GM21737 (cell line): ENCODE data around the gene ARL6IP6.

Experiments used
- ATAC-seq: cut with Tn5 transposase; IDR thresholded peaks from one replicate; pipeline ENCODE4 v1.9.1; 2021; ENCODE audit warnings: mild to moderate bottlenecking, moderate library complexity; ENCODE audit not compliant: unreplicated experiment

ARL6IP6 gene

DNA sequence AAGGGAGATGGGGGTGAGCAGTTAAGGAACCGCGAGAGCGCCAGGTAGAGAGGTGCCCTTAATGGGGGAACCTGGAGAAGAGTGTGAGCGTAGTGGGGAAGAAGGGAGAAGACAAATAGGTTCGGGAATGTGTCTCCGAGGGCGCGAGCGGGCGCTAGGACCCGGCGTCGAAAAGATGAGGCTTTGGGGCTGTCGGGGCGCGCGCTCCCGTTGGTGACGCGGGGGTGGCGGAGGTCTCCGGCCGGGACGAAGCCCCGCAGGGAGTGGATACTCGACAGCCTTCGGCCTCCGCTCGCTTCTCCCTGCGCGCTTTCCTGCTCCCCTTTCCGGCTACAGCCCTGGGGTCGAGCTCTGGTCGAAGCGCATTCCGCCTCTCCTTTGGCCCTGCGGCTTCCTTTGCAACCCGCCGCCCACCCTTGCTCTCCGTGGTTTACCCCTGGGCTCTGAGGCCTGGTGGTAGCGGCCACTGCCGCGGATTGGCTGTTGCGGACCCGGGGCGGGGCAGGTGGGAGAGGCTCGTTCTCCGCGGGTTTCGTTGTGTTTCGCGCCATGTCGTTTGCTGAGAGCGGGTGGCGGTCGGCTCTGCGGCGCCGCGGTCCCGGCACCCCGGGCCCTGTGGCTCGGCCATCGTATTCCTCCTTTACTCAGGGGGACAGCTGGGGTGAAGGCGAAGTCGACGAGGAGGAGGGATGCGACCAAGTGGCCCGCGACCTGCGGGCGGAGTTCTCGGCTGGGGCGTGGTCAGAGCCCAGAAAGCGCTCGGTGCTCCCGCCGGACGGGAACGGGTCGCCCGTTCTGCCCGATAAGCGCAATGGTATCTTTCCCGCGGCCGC, at the start of gene ARL6IP6:
Gene ARL6IP6 (plus strand): TSS at position 545 of the 833 bp plus-strand sequence. CDS start 5 bp downstream, at position 550.
- ATAC-seq = peak; percentile 65

DNA sequence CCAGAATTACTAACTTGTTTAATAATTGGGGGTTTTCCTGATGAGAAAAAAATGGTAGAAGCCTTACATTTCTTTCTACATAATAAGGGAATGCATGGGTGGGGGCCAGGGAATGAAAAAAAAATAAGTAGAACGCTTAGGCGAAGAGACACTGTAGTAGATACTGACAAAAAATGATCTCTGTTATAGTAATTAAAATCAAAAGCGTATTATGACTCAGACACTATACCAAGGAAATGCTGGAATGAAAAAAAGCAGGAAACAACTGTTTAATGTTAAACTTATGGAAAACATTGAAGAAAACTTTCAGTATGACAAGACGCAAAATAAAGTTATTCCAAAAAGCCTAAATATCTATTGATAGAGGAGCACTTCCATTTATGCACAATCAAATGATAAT, 44.1 kb upstream of the ARL6IP6 start:
- ATAC-seq = no peak

DNA sequence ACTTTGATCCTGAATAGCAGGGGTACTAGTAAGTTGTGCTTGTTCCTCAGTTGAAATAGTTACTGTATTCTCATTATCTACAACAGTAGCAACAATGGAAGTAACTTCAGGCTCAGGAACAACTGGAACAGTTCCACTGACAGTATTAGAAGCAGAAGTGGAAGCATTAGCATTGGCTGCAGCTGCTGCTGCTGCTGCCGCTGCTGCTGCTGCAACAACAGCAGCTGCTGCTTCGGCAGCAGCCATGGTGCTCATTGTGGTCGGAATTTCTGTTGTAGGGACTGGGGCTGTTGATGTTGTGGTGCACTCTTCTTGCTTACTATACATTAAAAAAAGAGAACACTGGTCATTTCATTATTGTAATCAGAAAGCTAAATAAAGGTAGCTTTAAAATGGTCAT, 42.0 kb upstream of the ARL6IP6 start:
- ATAC-seq = no peak

DNA sequence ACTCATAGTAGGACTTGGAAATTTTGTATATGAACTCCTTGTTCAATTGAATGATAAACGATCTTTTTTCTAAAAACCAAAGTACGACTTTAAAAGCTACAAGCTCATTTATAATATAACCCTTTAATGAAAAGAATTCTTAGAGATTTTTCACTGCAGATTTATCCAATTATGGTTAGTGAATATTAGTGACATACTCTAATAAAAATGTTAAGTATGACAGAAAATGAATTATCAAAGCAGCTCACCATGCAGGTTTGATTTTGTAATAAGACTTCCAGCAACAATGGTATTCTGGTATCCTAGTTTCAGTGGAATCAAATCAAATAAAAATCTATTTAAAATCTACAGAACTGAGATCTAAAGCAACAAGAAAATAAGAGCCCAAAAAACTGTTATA, 39.6 kb upstream of the ARL6IP6 start:
- ATAC-seq = no peak

DNA sequence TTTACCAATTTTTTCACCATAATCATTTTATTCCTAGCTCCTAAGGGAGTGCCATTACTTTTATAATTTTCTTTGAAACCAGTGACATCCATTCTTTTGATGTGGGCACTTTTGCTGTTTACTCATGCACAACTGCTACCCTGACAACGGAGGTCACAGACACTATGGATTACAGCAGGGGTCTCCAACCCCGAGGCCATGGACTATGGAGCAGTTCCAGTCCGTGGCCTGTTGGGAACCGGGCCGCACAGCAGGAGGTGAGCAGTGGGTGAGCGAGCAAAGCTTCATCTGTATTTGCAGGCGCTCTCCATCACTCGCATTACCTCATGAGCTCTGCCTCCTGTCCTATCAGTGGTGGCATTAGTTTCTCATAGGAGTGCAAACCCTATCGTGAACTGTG, 35.8 kb upstream of the ARL6IP6 start:
- ATAC-seq = no peak

DNA sequence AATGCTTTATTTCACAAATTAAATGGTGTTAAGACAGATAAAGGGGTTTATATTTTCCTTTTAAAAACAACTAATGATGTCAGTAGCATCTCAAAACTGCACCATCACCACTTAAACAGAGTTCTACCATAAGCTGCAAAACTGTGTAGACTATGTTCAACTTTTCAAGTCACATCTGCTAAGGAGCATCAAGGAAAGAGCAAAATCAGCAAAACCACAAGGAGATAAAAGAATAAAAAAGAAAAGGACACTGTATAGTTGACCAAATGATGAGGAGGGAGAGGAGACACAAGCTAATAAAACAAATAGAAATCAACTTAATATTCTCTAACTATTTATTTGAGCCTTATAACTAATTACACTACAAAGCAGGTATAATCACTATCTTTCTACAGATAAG, 35.0 kb upstream of the ARL6IP6 start:
- no peak for ATAC-seq

DNA sequence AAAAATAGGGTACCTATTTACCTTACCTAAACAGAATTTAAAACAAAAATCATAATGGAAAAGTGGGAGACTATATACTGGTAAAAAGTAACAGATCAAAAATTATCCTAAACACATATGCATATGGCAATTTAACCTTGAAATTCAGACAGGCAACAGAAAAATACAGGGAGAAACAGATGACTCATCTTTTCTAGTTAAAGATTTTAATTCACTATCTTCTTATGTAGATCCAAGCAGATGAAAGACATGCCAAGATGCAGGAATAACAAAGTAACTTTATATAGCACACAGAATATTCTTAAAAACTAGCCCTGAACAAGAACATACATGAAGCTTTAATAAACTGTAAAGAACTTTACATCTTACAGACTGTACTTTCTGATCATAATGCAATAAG, 32.1 kb upstream of the ARL6IP6 start:
- ATAC-seq = no peak

DNA sequence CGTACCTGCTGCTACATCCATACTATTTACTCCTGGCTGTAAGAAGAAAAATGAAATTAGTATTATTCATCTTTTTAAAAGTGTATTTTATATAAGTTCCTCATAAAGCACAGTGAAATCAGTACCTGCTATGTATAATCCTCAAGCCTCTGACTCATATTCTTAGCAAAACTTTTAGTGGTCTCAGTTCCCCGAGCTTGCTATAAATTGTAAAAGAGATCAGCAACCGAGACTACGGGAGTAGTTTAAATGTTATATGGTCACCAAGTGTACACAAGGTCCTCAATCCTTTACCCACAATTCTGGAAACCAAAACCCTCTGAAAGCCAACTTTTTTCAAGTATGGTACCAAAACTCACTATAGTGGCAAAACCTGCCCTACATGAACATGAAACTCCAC, 25.4 kb upstream of the ARL6IP6 start:
- ATAC-seq = peak; percentile 81

DNA sequence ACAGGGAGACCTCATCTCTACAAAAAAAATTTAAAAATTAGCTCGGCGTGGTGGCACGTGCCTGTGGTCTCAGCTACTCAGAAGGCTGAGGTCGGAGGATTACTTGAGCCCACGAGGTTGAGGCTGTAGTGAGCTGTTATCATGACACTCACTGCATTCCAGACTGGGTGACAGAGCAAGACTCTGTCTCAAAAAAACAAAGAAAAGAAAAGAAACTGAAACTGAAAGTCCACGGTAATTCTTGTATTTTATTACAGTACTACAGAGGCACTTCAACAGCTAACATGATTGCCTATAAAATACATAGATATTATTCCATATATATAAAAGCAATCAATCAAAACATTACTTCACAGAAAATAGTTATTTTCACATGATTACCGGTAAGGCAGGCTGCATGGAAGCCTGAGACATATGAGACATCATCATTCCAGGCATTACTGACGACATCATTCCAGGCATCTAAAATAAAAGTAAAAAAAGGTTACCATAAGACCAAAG, 24.2 kb upstream of the ARL6IP6 start:
- peak; percentile 50 for ATAC-seq

DNA sequence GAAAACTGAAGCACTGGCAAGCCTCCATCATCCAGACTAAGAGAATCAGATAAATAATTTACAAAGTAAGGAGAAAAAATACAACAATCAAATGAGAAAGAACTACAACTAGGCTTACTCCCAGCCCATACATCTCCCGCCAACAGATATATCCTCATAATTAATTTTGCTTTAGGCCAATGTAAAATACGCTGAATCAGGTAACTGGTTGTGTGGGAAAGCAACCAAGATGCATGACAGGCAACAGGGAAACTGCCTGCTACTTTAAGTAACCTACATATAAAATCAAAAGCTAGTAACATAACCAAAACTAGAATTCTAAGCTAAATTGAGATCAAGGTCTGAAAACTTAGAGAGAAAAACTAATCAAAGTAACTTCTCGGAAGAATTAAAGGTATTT, 22.7 kb upstream of the ARL6IP6 start:
- no peak for ATAC-seq

DNA sequence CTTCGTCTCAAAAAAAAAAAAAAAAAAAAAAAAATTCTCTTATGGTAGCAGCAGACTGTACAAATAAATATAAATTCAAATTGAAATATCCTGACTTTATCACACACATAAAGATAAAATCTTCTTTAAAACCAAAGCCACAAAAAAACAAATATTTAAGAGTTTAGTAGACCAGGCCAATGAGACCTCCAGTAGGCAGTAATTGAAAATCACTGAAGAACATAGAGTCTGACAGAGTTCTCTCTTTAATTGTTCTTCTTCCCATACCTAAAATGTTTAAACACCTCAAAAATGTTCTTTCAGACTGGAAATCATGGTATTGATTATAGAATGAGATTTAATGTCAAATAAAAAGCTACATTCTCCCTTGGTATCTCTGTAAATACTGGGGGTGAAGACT, 21.9 kb upstream of the ARL6IP6 start:
- ATAC-seq = no peak

DNA sequence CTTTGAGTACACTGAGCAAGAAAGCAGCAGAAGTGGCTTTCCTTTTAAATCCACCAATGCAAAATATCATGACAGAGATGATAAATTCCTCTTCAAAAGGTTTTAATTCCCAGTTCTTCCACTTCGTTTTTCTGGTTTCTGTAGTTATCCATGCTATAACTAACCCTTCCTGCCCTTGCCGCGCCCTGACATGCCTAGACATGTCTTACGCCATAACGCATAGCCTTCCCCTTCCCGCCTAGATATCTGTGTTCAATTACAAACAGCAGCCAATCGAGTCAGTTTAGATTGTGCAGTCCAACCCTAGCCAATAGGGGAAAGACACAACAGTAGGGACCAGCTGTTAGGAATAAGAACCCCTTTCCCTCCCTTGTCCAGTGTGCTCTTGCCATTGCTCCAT, 17.2 kb upstream of the ARL6IP6 start:
- ATAC-seq = no peak

DNA sequence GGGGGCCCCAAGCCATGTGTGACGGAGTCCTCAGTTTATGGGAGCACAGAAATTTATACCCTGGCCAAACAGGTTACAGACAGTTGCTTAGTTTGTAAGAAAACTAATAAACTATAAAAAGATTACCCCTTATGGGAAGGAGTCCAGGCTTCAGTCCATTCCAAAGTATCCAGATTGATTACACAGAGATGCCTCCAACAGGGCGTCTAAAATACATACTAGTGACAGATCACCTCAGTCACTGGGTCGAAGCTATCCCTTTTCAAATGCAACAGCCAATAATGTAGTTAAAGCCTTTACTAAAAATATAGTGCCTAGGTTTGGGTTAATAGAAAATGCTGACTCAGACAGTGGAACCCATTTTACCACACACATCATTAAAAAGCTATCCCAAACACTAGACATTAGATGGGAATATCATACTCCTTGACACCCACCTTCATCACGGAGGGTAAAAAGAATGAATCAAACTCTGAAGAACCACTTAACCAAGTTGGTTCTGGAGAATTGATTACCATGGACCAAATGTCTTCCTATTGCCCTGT, 11.9 kb upstream of the ARL6IP6 start:
- no peak for ATAC-seq

DNA sequence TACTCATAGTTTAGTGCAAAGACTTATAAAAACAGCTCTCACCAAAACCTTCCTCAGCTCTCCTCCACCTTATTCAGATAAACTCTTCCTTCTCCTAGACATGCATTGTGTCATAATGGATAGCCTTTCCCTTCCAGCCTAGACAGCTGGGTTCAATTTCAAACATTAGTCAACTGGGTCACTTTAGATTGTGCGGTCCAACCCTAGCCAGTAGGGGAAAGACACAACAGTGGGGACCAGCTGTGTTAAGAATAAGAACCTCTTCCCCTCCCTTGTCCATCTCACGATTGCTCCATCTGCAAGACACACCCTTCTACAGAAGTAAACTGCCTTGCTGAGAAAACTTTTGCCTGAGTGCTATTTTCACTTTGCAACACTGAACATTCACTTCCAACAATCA, 9.7 kb upstream of the ARL6IP6 start:
- no peak for ATAC-seq

DNA sequence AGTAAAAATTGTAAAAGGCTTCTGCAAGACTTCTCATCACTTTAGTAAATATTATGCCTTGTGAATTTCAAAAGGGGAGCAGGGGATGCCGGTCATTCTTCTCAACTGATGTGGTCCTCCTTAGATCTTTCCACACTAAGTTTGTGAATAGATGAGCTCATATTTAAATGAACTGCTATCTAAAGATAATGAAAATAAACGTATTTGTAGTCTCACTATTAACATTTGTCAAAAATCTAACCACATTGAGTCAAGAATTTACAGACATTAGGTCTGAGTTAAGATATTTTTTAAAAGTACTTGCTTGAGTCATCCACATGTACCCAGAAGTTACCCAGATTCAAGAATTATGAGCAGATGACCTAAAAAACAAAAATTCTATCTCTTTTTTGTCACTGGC, 7.7 kb upstream of the ARL6IP6 start:
- no peak for ATAC-seq

DNA sequence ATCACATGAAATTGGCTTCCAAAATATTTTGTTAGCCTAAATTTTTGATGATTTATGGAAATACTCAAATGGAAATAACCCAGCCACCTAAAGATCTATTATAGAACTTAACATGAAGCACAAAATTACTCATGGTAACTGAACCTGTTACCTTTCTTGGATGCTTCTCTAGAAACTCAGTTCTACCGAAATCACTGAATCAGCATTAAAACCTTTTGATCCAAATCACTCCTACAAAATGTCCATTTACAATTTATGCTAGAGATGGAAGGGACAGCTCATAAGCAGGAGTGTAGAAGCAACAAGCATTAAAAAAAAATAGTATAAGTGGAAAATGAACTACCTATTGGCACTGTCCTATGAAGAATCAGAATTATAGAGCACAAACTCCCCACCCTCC, 3.3 kb upstream of the ARL6IP6 start:
- no peak for ATAC-seq

DNA sequence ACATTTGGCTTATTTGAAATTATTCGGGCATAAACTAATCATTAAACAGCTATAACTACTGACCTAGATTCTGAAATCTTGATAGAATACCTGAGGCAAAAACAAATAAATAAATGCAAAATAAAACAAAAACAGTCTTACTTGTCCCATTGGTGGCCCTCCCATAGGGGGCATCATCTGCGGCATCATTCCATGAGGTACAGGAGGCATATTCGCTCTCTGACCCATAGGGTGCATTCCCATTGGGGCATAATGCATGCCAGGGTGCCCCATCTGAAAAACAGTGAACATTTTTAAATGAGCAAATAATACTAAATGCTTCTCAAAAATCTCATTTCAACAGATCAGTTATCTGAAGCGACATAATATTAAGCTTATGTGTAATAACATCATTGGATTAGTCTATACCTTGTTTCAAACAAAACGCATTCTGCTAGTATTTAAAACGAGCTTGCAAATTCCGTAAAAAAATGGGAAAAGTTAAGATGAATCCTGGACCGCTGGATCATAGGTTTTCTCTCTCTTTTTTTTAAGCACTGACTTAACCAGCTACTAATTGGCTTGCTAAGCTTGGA, 2.5 kb upstream of the ARL6IP6 start:
- no peak for ATAC-seq

DNA sequence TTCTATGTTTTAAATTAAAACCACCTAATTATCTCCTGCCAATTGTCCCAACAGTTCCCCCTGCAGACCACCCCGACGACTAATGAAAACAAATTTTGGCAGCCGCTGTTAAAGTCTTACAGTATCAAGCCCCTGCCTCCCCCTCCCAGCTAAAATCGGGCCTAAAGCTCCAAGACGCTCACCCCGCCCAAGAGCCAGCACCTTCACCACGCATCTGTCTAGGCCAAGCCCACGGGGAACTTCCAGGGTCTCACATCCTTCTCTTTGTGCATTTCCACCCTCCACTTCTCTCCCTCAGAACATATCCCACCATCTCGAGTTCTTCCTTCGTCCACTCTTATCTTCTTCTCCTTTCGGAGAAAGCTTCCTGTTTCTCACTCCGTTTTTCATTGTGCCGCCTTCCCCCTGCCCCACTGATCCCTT, 1.6 kb upstream of the ARL6IP6 start:
- ATAC-seq = no peak

DNA sequence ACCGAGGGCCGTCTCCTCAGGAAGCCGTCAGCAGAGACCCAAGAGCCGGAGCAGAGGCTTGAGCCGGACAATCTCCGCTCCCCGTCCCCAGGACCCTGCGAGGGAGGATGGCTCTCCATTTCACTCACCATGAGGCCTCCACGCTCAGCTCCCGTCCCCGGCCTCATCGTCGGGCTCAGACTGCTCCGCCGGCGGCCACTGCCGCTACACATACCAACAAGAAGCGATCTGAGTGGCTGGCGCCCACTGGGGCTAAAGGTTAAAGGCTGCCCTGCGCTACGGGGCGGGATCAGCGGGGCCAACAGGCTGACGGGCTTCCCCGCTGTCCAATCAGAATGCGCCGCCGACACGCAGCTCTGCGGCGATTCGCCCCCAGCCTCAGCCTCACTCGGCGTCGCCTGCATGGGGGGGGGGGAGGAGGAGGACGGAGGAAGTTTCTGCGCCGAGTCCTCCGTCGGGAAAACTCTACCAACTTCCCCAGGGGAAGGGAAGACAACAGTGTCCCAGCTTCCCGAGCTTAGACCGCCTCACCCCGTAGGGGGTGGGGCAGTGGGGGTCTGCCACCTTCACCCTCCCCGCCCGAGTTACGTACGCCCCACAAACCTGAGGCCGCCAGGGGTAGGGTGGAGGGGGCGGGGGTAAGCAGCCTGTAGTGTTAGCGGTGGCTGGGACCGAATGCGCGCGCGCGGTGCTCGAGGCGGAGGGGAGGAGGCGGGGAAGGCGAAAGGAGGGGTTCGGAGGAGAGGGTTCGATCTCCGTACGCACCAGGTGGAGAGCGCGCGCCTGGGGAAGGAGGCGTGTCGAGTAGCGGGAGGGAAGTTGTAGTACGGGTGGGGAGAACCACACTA, 968 bp upstream of the ARL6IP6 start, which contains the start of gene PRPF40A:
Gene PRPF40A (minus strand): TSS at position 234 of the 848 bp plus-strand sequence. CDS start 22 bp downstream, at position 212.
- peak; percentile 67 for ATAC-seq

DNA sequence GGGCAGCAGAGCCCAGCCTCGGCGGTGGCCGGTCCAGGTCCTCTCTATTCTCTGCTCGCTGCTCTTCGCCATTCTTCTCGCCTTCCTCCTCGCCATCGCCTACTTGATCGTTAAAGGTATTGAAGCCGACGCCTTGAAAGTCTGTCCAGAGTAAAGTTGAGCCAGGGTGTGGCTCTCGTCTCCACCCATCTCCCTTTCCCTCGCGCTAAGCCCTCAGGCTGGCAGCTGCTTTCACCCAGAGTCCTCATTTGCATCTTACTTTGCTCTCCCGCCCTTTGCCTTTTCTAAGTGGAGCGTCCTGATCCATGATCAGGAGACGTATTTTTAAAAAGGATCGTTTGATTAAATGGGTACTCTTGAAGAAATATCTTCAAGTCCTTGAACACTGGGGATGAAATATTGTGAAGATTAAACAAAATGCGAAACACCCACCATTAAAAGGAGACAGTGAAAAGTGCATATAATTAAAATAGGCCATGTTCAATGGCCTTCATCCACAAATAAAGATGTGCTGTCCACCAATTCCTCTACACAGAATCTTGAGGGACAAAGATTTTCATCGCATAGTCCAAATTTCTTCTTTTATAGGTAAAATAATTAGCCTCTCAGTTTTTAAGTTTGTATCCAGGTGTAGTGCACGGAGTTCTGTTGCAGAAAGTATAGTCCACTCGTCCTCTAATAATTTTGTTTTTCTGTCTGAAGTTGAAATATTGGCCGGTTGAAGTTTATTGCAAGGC, 657 bp downstream of the ARL6IP6 start:
- peak; percentile 29 for ATAC-seq
